Measurements from ENCODE around the gene PPFIBP1. TPM values are rescaled to one million over a fixed set of nuclear protein-coding genes. Genes with fewer than 3 reads are reported as not detected.
"Not testable (repeated sequence)": the region's sequence is repeated elsewhere in the genome, so short reads cannot be mapped to it uniquely, and the experiment has no call there.

PPFIBP1 gene
- polyA plus RNA-seq, 6 donors from 2014 or later: 8.2 to 19.0 (median 14.4) TPM

DNA sequence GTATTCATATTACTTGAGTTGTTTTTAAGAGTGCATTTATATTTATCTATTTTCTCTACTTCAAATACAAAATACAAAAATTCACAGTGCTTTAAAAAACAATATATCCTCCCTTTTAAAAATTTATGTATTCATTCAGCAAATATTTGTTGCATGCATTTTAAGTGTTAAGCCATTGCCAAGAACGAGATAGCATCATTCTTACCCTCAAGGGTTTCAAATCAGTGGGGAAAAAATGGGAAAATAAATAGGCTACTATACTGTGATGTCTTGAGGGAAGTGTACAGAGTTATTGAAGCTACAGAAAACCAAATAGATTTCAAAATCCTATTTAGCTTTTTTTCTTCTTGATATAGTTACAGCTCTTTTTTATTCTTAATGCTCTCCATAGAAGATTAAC, 209.8 kb downstream of the PPFIBP1 start:
- no peak for ATAC-seq (ENCODE audit: low read depth in 2 of 2)
- Mint-ChIP-seq H3K4me1 (no peaks in the 10 kb centered on the region), H3K27me3 (no peaks in the 10 kb centered on the region), H3K9me3 (no peaks in the 10 kb centered on the region), H3K4me3 (no peak overlapping the region), H3K36me3 (peaks cover 7 to 15% of the 10 kb centered on the region in 2 donors), H3K27ac (no peak overlapping the region)
- DNase-seq: no peak

- H3K9me3 Mint-ChIP-seq; ATAC-seq (ENCODE audit: low read depth in 2 of 2); H3K27ac Mint-ChIP-seq; DNase-seq; H3K27me3 Mint-ChIP-seq; H3K4me3 Mint-ChIP-seq; H3K4me1 Mint-ChIP-seq: not testable (repeated sequence)
- H3K36me3 Mint-ChIP-seq: peaks cover 7 to 15% of the 10 kb centered on the region in 2 donors
Observed at GRCh38 chr12:27734321-27734720, 210.3 kb downstream of the PPFIBP1 start.

DNA sequence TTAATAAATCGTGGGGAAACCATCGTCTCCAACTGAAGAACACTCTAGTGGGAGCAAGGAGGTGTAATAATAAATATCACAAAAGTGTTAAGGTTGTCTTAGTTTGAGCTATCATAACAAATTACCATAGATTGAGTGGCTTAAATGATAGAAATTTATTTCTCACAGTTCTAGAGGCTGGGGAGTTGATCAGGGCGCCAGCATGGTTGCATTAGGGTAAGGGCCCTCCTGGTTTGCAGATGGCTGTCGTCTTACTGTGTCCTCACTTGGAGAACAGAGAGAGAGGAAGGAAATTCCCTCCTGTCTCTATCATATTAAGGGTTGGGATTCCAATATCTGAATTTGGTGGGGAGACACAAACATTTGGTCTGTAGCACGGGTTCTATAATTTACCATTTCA, 219.6 kb downstream of the PPFIBP1 start:
- peaks cover 0 to 4% (median 0%) of the 10 kb centered on the region in 3 donors for H3K4me1 Mint-ChIP-seq
- no peak overlapping the region for H3K4me3 Mint-ChIP-seq
- DNase-seq (no peak), ATAC-seq (ENCODE audit: low read depth in 2 of 2) (no peak)
- H3K9me3 Mint-ChIP-seq: peaks cover 0 to 3% (median 0%) of the 10 kb centered on the region in 7 donors
- no peaks in the 10 kb centered on the region for H3K27me3 Mint-ChIP-seq
- peaks cover 16 to 20% of the 10 kb centered on the region in 2 donors for H3K36me3 Mint-ChIP-seq
- H3K27ac Mint-ChIP-seq: peak overlapping the region in 1 of 6 donors; percentile 37

Other genes with a start within 250 kb of the PPFIBP1 start
- under 1 TPM in 5 of 6 donors, not detected in 1; 0.40 to 0.92 (median 0.52) TPM for gene BMAL2, start 191.4 kb upstream of the PPFIBP1 start, polyA plus RNA-seq (ENCODE audit: low read depth in 6 of 6)
- not detected for gene SMCO2, start 77.5 kb upstream of the PPFIBP1 start, polyA plus RNA-seq (ENCODE audit: low read depth in 6 of 6)
- 1 to 10 TPM in 1 of 6 donors, under 1 TPM in 2, not detected in 3; 0.42 to 2.3 (median 0.47) TPM for gene REP15, start 172.2 kb downstream of the PPFIBP1 start, polyA plus RNA-seq (ENCODE audit: low read depth in 6 of 6)
- gene MRPS35, start 186.6 kb downstream of the PPFIBP1 start, polyA plus RNA-seq (ENCODE audit: low read depth in 6 of 6): 10 to 100 TPM; 64.8 to 83.5 (median 72.0) TPM

Measured in naive B cell (primary cell).